GM19025 (cell line): ENCODE data around the gene ADCY3.
A peak's percentile ranks its signal among the peaks of the same experiment; 100 is the strongest.

Experiments used
- ATAC-seq: cut with Tn5 transposase; IDR thresholded peaks from one replicate; pipeline ENCODE4 v1.9.1; 2021; ENCODE audit warnings: mild to moderate bottlenecking, low read depth, moderate library complexity; ENCODE audit not compliant: unreplicated experiment

The ADCY3 gene

GRCh38 chr2:24920098-24920808 is at the start of gene ADCY3:
Gene ADCY3, minus strand, starts transcription at chr2:24920237. Its CDS starts 1,250 bp downstream, at chr2:24918987.
- ATAC-seq, result peak; percentile 42

GRCh38 chr2:24969784-24970183 is 49.7 kb upstream of the ADCY3 start:
- ATAC-seq, result no peak

- no peak for ATAC-seq
Observed at GRCh38 chr2:24961903-24962302, 41.9 kb upstream of the ADCY3 start.

- ATAC-seq, result no peak
Observed at GRCh38 chr2:24959761-24960160, 39.7 kb upstream of the ADCY3 start.

GRCh38 chr2:24958411-24958935 is 38.4 kb upstream of the ADCY3 start:
- ATAC-seq, result no peak

- ATAC-seq, result no peak
Observed at GRCh38 chr2:24957976-24958375, 37.9 kb upstream of the ADCY3 start.

- ATAC-seq, result no peak
Observed at GRCh38 chr2:24957221-24957620, 37.2 kb upstream of the ADCY3 start.

GRCh38 chr2:24955921-24956320 is 35.9 kb upstream of the ADCY3 start:
- ATAC-seq, result no peak

GRCh38 chr2:24955232-24955631 is 35.2 kb upstream of the ADCY3 start:
- no peak for ATAC-seq

- ATAC-seq, result no peak
Observed at GRCh38 chr2:24950102-24950501, 30.1 kb upstream of the ADCY3 start.

GRCh38 chr2:24948506-24948905 is 28.5 kb upstream of the ADCY3 start:
- no peak for ATAC-seq

- ATAC-seq, result no peak
Observed at GRCh38 chr2:24947561-24948157, 27.6 kb upstream of the ADCY3 start.

- no peak for ATAC-seq
Observed at GRCh38 chr2:24945907-24946306, 25.9 kb upstream of the ADCY3 start.

- ATAC-seq, result no peak
Observed at GRCh38 chr2:24943427-24944053, 23.5 kb upstream of the ADCY3 start.

- no peak for ATAC-seq
Observed at GRCh38 chr2:24939353-24939752, 19.3 kb upstream of the ADCY3 start.

- ATAC-seq, result no peak
Observed at GRCh38 chr2:24937236-24937635, 17.2 kb upstream of the ADCY3 start.

GRCh38 chr2:24935145-24935544 is 15.1 kb upstream of the ADCY3 start:
- no peak for ATAC-seq

GRCh38 chr2:24932715-24933114 is 12.7 kb upstream of the ADCY3 start:
- ATAC-seq, result no peak

- ATAC-seq, result peak; percentile 55
Observed at GRCh38 chr2:24930768-24931167, 10.7 kb upstream of the ADCY3 start.

GRCh38 chr2:24929230-24929629 is 9.2 kb upstream of the ADCY3 start:
- ATAC-seq, result no peak

- no peak for ATAC-seq
Observed at GRCh38 chr2:24928036-24928435, 8.0 kb upstream of the ADCY3 start.
